HG03196 (cell line): ENCODE data around the gene TSPOAP1.

Experiments
- ATAC-seq: cut with Tn5 transposase; IDR thresholded peaks from one replicate; pipeline ENCODE4 v1.9.1; 2021; ENCODE audit not compliant: unreplicated experiment

The TSPOAP1 gene

DNA sequence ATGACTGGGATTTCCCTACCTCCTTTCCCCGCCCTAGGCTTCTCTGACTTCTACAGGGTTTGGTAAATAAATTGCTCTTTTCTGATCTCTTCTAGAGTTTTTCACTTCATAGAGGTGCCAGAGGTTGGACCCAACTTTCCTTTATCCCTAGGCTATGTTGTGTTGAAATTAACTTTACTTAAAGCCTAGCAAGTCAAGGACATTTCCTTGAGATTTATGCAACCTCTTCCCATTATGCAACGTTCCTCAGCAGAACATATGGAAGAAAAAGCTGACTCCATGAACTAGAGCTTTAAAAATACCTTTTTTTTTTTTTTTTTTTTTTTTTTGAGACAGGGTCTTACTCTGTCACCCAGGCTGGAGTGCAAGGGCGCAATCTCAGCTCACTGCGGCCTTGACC lies 63.3 kb downstream of the TSPOAP1 start:
- no peak for ATAC-seq

DNA sequence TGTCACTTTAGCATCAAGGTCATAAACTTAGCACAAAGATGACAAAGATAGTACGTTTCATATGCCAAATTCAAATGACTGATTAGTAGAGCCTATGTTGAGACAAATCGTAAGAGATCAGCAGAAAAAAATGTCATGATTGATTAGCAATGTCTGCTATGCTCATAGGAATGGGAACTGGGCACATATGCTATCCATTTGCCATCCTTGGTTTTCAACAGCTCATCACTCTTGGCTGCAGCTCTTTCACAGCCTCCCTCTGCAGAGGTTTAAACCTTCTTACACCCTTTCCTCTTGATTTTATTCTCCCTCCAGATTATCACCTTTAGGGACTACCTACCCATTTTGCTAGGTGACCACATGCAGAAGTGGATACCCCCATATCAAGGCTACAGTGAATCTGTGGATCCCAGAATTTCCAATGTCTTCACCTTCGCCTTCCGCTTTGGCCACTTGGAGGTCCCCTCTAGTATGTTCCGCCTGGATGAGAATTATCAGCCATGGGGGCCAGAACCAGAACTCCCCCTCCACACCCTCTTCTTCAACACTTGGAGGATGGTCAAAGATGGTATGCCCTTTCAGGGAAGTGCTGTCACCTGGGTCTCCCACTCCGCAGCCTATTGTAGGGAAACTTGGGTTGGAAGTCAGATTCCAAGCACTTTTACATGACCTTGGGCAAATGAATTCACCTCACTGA lies 64.0 kb downstream of the TSPOAP1 start:
- no peak for ATAC-seq

DNA sequence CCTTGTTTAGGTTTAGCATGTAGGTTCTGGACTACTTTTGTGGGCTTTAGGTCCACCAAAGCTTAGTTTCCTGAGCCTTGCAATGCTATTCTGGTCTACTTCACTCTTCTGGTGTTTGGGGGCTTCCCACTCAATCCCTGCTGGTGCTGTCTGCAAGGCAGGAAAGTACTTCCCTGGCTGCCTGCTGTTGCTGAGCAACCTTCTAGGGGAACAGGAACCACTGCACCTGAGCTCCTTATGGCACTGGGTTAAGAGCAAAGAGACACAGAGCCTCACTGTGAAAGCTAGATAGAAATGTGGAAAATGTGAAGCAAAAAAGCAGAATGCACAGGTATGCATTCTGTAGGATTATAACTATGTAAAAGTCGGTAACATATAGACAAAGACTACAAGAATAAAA lies 64.8 kb downstream of the TSPOAP1 start:
- ATAC-seq: no peak

DNA sequence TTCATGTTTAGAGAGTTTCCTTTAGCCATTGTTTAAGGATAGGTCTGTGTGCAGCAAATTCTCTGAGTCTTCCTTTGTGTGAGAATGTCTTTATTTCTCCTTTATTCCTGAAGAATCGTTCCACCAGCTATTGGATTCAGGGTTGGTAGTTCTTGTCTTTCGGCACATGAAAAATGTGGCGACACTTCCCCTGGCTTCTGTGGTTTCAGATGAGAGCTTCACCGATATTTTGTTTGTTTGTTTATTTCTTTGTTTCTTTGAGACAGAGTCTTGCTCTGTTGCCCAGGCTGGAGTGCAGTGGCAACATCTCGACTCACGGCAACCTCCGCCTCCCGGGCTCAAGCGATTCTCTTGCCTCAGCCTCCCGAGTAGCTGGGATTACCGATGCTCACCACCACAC lies 66.4 kb downstream of the TSPOAP1 start:
- no peak for ATAC-seq

DNA sequence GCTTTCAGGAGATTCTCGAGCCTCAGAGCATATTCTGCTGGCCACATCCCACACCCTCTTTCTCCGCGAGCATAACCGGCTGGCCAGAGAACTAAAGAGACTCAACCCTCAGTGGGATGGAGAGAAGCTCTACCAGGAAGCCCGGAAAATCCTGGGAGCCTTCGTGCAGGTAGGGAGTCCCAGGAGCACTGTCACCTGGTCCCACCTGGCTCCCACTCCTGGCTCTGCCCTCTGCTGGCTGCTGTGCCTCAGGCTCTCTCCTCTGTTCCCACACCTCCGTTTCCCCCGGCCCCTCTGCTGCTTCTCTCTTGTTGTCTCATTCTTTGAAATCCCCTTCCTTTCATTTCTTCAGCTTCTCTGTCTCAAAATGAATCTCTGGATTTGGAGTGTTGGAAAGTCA lies 73.8 kb downstream of the TSPOAP1 start:
- ATAC-seq: no peak

DNA sequence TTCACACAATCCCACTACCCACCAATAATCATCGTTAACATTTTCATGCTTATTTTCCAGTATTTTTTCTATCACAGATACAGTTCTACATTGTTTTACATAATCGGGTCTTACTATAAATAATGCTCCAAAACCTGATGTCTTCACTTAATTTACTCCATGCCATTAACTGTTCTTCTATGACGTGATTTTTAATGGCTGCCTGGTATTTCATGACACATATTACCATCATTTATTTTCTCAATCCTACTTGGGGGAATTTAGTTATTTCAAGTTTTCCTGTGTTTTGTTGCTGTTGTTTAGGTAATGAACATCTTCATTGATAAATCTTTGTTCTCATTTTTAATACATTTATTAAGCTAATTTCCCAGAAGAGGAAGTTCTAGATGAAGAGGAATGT lies 75.5 kb downstream of the TSPOAP1 start:
- ATAC-seq: no peak

DNA sequence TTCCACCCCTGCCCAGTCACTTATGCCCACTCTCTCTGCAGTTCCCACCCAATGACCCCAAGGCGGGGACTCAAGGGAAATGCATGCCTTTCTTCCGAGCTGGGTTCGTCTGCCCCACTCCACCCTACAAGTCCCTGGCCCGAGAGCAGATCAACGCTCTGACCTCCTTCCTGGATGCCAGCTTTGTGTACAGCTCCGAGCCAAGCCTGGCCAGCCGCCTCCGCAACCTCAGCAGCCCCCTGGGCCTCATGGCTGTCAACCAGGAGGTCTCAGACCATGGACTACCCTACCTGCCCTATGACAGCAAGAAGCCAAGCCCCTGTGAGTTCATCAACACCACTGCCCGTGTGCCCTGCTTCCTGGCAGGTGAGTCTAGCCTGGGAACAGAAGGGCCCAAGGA lies 76.5 kb downstream of the TSPOAP1 start:
- ATAC-seq: no peak
